ENCODE measurements around the gene C16orf78.

The C16orf78 gene

GRCh38 chr16:49333259-49333597 lies 40.4 kb upstream of the C16orf78 start:
- H3K27me3 ChIP-seq (ENCODE audit: insufficient read depth, poor library complexity, severe bottlenecking), result no peaks in the 10 kb centered on the region
- H3K27ac ChIP-seq (replicated peaks), result no peak overlapping the region
- no peak for DNase-seq (ENCODE audit: low read depth in 1 of 2, low spot score in 1 of 2)
- no peak overlapping the region for H3K4me3 ChIP-seq (replicated peaks; ENCODE audit: insufficient read depth, low read length)
- no peak for TF ChIP-seq SPI1 (IDR thresholded peaks at IDR 0.05; ENCODE audit: borderline replicate concordance, low read depth)
- TF ChIP-seq, protein P1, sequence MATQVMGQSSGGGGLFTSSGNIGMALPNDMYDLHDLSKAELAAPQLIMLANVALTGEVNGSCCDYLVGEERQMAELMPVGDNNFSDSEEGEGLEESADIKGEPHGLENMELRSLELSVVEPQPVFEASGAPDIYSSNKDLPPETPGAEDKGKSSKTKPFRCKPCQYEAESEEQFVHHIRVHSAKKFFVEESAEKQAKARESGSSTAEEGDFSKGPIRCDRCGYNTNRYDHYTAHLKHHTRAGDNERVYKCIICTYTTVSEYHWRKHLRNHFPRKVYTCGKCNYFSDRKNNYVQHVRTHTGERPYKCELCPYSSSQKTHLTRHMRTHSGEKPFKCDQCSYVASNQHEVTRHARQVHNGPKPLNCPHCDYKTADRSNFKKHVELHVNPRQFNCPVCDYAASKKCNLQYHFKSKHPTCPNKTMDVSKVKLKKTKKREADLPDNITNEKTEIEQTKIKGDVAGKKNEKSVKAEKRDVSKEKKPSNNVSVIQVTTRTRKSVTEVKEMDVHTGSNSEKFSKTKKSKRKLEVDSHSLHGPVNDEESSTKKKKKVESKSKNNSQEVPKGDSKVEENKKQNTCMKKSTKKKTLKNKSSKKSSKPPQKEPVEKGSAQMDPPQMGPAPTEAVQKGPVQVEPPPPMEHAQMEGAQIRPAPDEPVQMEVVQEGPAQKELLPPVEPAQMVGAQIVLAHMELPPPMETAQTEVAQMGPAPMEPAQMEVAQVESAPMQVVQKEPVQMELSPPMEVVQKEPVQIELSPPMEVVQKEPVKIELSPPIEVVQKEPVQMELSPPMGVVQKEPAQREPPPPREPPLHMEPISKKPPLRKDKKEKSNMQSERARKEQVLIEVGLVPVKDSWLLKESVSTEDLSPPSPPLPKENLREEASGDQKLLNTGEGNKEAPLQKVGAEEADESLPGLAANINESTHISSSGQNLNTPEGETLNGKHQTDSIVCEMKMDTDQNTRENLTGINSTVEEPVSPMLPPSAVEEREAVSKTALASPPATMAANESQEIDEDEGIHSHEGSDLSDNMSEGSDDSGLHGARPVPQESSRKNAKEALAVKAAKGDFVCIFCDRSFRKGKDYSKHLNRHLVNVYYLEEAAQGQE (IDR thresholded peaks at IDR 0.05; ENCODE audit: insufficient replicate concordance, low read depth), result no peak
- TF ChIP-seq CTCF (IDR thresholded peaks at IDR 0.05; ENCODE audit: insufficient read depth, low read length), result no peak
- no peak for TF ChIP-seq POLR2AphosphoS5 (IDR thresholded peaks at IDR 0.05; ENCODE audit: low read depth)
- TF ChIP-seq GABPA (IDR thresholded peaks at IDR 0.05; ENCODE audit: low read depth), result no peak

- Histone ChIP-seq H3K4me3 (replicated peaks; ENCODE audit: insufficient read depth, low read length) (no peak overlapping the region), H3K27ac (replicated peaks) (no peak overlapping the region), H3K27me3 (ENCODE audit: insufficient read depth, poor library complexity, severe bottlenecking) (no peaks in the 10 kb centered on the region)
- TF ChIP-seq POLR2AphosphoS5 (IDR thresholded peaks at IDR 0.05; ENCODE audit: low read depth) (no peak), GABPA (IDR thresholded peaks at IDR 0.05; ENCODE audit: low read depth) (no peak), CTCF (IDR thresholded peaks at IDR 0.05; ENCODE audit: insufficient read depth, low read length) (no peak), SPI1 (IDR thresholded peaks at IDR 0.05; ENCODE audit: borderline replicate concordance, low read depth) (no peak)
- TF ChIP-seq, protein P1 (IDR thresholded peaks at IDR 0.05; ENCODE audit: insufficient replicate concordance, low read depth), result no peak
- DNase-seq (ENCODE audit: low read depth in 1 of 2, low spot score in 1 of 2), result no peak
Measured at GRCh38 chr16:49335828-49336227, 37.8 kb upstream of the C16orf78 start.

DNA sequence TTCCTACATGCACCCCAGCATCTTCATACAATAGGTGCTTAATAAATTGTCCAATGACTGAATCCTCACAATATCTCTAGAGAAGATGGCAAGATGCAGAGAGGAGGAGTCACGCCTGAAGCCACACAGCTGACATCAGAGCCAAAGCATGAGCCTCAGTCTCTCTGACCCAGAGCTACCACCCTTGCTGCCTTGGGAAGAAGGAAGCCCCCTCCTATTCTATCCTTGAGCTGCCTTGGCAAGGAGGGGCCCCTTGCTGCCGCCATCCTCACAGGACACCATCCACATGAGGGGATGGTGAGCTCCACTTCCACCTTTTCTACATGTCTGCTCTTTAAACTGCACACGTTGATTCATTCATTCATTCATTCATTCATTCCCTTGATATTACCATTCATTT lies 37.0 kb upstream of the C16orf78 start:
- no peak for DNase-seq (ENCODE audit: low read depth in 1 of 2, low spot score in 1 of 2)
- no peak overlapping the region for H3K4me3 ChIP-seq (replicated peaks; ENCODE audit: insufficient read depth, low read length)
- H3K27ac ChIP-seq (replicated peaks), result no peak overlapping the region
- TF ChIP-seq GABPA (IDR thresholded peaks at IDR 0.05; ENCODE audit: low read depth) (no peak), POLR2AphosphoS5 (IDR thresholded peaks at IDR 0.05; ENCODE audit: low read depth) (no peak), SPI1 (IDR thresholded peaks at IDR 0.05; ENCODE audit: borderline replicate concordance, low read depth) (no peak), CTCF (IDR thresholded peaks at IDR 0.05; ENCODE audit: insufficient read depth, low read length) (no peak)
- TF ChIP-seq, protein P1 (IDR thresholded peaks at IDR 0.05; ENCODE audit: insufficient replicate concordance, low read depth), result no peak
- no peaks in the 10 kb centered on the region for H3K27me3 ChIP-seq (ENCODE audit: insufficient read depth, poor library complexity, severe bottlenecking)
